ENCODE data around the gene TIMP3. TPM values are rescaled to one million over a fixed set of nuclear protein-coding genes. Genes with fewer than 3 reads are reported as not detected.
A peak's percentile ranks its signal among the peaks of the same experiment; 100 is the strongest.

TIMP3 gene
- 15.2 TPM for total RNA-seq (ENCODE audit: unreplicated experiment)
- long read RNA-seq, full-length matches to known transcripts, result 5 of 8 reads
- long read RNA-seq, partial matches to known transcripts, result 0 of 8 reads
- long read RNA-seq, other reads (novel, unspliced or antisense), result 3 of 8 reads

DNA sequence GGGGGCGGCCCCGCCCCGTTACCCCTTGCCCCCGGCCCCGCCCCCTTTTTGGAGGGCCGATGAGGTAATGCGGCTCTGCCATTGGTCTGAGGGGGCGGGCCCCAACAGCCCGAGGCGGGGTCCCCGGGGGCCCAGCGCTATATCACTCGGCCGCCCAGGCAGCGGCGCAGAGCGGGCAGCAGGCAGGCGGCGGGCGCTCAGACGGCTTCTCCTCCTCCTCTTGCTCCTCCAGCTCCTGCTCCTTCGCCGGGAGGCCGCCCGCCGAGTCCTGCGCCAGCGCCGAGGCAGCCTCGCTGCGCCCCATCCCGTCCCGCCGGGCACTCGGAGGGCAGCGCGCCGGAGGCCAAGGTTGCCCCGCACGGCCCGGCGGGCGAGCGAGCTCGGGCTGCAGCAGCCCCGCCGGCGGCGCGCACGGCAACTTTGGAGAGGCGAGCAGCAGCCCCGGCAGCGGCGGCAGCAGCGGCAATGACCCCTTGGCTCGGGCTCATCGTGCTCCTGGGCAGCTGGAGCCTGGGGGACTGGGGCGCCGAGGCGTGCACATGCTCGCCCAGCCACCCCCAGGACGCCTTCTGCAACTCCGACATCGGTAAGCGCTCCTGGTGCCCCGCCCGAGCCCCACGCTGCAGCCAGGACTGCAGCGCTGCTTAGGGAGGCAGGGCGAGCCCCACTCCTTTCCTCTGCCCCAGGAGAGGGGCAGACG, at the start of gene TIMP3:
TSS of gene TIMP3 (plus strand) at position 169 of the 700 bp plus-strand sequence. CDS start at position 466, 297 bp downstream.
- Mint-ChIP-seq H3K9me3 (ENCODE audit: unreplicated experiment) (peaks cover 3% of the 10 kb centered on the region), H3K4me1 (ENCODE audit: low read depth, unreplicated experiment) (peaks cover 22% of the 10 kb centered on the region), H3K27ac (ENCODE audit: unreplicated experiment) (peak within 1 kb of the TSS; percentile 28), H3K4me3 (ENCODE audit: unreplicated experiment) (peak within 1 kb of the TSS; percentile 87), H3K36me3 (ENCODE audit: unreplicated experiment) (no peaks in the 10 kb centered on the region), H3K27me3 (ENCODE audit: unreplicated experiment) (peaks cover 4% of the 10 kb centered on the region)
- TF ChIP-seq, protein P1, sequence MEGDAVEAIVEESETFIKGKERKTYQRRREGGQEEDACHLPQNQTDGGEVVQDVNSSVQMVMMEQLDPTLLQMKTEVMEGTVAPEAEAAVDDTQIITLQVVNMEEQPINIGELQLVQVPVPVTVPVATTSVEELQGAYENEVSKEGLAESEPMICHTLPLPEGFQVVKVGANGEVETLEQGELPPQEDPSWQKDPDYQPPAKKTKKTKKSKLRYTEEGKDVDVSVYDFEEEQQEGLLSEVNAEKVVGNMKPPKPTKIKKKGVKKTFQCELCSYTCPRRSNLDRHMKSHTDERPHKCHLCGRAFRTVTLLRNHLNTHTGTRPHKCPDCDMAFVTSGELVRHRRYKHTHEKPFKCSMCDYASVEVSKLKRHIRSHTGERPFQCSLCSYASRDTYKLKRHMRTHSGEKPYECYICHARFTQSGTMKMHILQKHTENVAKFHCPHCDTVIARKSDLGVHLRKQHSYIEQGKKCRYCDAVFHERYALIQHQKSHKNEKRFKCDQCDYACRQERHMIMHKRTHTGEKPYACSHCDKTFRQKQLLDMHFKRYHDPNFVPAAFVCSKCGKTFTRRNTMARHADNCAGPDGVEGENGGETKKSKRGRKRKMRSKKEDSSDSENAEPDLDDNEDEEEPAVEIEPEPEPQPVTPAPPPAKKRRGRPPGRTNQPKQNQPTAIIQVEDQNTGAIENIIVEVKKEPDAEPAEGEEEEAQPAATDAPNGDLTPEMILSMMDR (IDR thresholded peaks at IDR 0.05; ENCODE audit: partially characterized antibody, unreplicated experiment), result no peak
- DNase-seq, result peak; percentile 79

DNA sequence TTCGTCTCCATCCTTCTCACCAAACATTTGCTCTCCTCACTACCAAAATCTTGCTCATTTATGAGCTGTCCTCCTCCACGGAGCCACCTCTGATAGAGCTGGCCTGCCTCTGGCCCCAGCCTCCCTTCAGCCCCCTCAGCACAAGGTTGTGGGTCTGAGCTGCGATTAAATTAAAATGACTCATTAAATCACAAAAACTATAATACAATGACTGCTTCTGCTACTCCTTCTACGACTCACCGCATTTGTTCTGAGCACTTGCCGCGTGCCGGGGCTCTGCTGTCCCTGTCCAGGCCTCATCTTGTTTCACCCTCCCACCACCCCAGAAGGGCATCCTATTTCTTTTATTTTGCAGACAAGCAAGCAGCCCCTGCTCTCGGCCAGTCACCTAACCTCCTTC, 49.2 kb upstream of the TIMP3 start:
- TF ChIP-seq, protein P1 (IDR thresholded peaks at IDR 0.05; ENCODE audit: partially characterized antibody, unreplicated experiment), result no peak
- Mint-ChIP-seq H3K36me3 (ENCODE audit: unreplicated experiment) (no peaks in the 10 kb centered on the region), H3K4me3 (ENCODE audit: unreplicated experiment) (no peak overlapping the region), H3K4me1 (ENCODE audit: low read depth, unreplicated experiment) (no peaks in the 10 kb centered on the region), H3K9me3 (ENCODE audit: unreplicated experiment) (peaks cover 5% of the 10 kb centered on the region), H3K27me3 (ENCODE audit: unreplicated experiment) (peaks cover 5% of the 10 kb centered on the region), H3K27ac (ENCODE audit: unreplicated experiment) (no peak overlapping the region)
- DNase-seq, result no peak

DNA sequence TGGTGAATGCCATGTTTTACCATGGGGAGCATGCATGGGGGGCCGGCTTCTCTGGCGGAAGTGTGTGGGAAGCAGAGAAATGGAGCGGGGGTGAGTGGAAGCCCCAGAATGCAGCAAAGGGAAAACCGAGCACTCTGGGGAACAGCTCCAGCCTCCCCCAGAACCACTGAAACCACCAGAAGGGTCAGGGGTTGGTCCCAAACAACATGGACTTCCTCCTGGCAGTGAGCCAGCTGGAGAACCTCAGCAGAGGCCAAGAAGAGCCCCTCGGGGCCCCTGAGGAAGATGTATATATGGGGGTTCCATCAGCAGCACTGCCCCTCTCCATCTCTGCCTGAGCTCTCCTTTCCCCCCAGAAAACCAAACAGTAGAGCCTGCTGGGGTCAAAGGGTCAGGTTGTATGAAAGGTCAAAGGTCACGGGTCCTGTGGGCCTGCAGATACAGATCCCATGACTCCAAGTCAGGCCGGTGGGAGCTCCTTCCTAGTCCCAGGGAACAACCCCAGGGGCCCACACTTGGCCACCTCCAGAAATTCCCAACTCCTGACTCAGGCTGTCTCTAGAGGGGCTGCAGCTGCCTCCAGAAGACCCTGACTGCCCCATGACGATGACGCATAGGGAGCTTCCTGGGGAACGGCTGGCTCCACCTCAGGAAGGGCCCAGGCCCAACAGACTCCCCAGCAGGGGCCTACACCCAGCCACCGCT, 48.5 kb upstream of the TIMP3 start:
- Mint-ChIP-seq H3K27ac (ENCODE audit: unreplicated experiment) (no peak overlapping the region), H3K27me3 (ENCODE audit: unreplicated experiment) (peaks cover 5% of the 10 kb centered on the region), H3K9me3 (ENCODE audit: unreplicated experiment) (peaks cover 5% of the 10 kb centered on the region), H3K36me3 (ENCODE audit: unreplicated experiment) (no peaks in the 10 kb centered on the region), H3K4me3 (ENCODE audit: unreplicated experiment) (no peak overlapping the region), H3K4me1 (ENCODE audit: low read depth, unreplicated experiment) (no peaks in the 10 kb centered on the region)
- TF ChIP-seq, protein P1 (IDR thresholded peaks at IDR 0.05; ENCODE audit: partially characterized antibody, unreplicated experiment), result no peak
- DNase-seq, result no peak

DNA sequence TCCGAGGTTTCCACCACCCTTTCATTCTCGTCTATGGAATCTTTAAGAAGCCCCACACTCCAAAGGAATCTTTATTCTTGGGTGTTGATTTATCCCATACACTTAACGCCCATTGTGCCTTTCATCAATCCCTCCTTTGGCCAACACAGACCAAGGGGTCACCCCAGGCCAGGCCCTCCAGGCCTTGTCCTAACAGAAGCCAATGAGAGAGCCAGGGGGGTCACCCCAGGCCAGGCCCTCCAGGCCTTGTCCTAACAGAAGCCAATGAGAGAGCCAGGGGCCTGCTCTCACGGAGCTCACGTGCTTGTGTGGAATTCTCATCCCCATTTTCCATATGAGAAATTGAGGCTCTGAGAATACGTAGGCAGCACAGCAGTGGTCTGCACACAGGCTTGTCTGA, 47.9 kb upstream of the TIMP3 start:
- Mint-ChIP-seq H3K27me3 (ENCODE audit: unreplicated experiment) (peaks cover 5% of the 10 kb centered on the region), H3K27ac (ENCODE audit: unreplicated experiment) (no peak overlapping the region), H3K4me3 (ENCODE audit: unreplicated experiment) (no peak overlapping the region)

More for the DNA sequence above, 47.9 kb upstream of the TIMP3 start:
- DNase-seq, result no peak
- no peaks in the 10 kb centered on the region for H3K36me3 Mint-ChIP-seq (ENCODE audit: unreplicated experiment)
- TF ChIP-seq, protein P1 (IDR thresholded peaks at IDR 0.05; ENCODE audit: partially characterized antibody, unreplicated experiment), result no peak
- peaks cover 5% of the 10 kb centered on the region for H3K9me3 Mint-ChIP-seq (ENCODE audit: unreplicated experiment)
- H3K4me1 Mint-ChIP-seq (ENCODE audit: low read depth, unreplicated experiment), result no peaks in the 10 kb centered on the region

All from glutamatergic neuron (in vitro differentiated cells).